HG02798 (cell line): ENCODE measurements around the gene ADAMTS4.

Source experiments
- ATAC-seq: cut with Tn5 transposase; IDR thresholded peaks from one replicate; pipeline ENCODE4 v1.9.1; 2021; ENCODE audit warnings: mild to moderate bottlenecking; ENCODE audit not compliant: unreplicated experiment, poor library complexity

ADAMTS4 gene

DNA sequence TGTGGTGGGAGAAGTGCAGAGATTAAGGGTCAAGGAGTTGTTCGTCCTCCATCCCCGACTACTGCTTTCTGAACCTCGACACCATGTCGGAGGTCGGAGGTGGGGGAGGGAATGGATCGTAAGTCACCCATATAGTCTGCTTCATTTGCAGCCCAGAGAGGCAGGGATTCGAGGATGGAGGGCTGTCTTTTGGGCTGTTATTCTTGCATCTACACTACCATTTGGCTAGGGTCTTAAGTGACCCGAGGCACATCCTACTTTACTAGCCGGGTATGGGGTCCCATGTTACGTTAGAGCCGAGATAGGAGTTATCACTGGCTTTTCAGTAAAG lies 39.0 kb downstream of the ADAMTS4 start:
- no peak for ATAC-seq

DNA sequence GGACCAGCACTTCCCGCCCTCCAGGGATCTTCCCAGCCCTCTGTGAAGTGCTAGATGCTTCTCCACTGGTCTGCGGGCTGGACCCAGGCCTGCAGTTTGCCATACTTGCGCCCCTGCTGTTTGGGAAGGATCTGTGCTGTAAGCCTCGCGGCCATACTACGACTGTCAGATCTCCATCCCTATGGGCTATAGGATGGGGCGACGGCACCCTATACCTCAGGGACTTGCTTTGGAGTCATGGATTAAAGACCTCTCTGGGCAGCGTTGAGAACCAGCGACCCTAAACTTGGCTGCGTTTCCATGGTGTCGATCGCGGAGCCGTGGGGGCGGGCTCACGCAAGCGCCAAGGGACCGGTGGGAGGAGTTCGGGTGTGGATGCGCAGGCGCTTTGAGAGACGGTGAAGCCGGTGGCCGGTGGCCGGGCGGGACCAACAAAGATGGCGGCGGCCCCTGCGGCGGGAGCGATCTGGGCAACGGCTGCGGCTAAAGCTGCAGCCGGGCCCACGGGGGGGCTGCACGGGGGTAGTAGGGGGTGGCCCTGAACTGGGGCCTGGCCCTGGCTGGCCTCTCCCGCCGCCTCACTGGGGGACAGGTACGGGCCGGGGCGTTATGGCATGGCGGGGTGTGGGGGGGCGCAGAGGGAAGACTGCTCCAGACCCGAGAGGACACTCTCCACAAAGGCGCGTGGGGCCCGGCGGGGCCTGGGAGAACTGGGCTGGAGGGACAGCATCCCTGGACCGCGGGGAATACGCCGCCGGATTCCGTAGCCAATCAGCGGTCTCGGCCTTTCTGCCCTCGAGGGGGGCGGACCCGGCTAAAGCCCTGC lies 39.6 kb downstream of the ADAMTS4 start, which contains the start of gene USP21:
Gene USP21, plus strand, starts transcription at position 414 of the 826 bp plus-strand sequence. CDS start 1,141 bp downstream, outside the sequence.
- ATAC-seq, result peak; percentile 93

DNA sequence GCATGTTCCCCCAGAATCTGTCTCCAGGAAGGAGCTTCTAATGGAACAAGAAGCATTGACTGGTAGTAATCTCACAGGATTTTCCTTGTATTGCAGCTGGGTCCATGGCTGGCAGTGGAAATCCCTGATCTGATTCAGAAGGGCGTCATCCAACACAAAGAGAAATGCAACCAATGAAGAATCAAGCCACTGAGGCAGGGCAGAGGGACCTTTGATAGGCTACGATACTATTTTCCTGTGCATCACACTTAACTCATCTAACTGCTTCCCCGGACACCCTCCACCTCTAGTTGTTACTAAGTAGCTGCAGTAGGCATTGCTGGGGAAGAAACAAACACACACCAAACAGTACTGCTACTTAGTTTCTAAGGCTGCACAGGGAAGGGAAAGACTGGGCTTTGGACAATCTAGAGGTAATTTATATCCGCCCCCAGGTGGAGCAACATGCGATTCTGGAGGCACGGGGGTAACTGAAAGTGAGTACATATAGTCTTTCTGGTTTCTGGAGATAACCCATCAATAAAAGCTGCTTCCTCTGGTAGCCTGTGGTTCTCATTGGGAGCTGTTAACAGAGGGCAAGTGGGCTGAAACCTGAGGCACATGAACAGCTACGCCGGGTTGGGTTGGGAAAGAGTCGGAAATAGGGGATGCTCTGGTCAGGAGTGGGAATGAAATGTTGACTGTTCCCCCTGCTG lies 40.4 kb downstream of the ADAMTS4 start:
- ATAC-seq, result no peak

DNA sequence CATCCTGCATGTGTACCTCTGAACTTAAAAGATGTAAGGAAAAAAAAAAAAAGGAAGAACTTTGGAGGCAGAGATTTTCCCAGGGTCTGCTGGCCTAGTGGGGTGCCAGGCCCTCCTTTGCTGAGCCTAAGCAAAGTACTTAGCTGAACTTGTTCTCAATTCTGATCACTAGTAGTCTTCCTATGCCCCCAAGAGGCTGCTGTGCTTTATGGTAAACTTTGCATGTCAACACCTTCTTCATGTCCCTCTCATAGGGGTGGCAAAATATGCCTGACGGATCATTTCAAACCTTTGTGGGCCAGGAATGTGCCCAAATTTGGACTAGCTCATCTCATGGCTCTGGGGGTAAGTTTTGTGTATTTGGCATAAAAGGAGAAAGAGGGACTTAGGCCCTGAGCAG lies 41.0 kb downstream of the ADAMTS4 start:
- ATAC-seq, result no peak

DNA sequence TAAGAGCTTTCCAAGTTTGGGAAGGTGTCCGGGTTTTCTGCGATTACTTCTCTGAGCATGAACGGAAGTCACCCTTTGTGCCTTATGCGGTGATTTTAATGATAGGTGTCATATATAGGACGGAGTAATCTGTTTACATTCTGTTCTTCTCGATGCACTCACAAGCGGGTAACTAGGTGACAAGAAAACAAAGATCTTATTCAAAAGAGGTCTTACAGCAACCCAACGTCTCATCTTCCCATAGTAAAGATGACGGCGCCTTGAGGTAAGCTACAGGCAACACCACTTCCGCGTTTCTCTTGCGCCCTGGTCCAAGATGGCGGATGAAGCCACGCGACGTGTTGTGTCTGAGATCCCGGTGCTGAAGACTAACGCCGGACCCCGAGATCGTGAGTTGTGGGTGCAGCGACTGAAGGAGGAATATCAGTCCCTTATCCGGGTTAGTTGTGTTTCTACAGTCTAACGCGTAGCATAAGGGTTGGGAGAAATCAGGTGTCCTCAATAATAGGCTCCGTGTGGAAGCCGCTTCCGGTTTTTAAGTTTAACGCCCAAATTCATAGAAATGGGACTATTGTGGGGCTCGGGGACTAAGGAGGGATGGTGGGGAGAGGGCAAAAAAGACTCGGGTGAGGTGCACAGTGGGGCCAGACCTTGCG lies 45.0 kb downstream of the ADAMTS4 start, which contains the start of gene UFC1:
Gene UFC1, plus strand, starts transcription at position 297 of the 656 bp plus-strand sequence. Its CDS starts 20 bp downstream, at position 317.
- peak; percentile 96 for ATAC-seq

DNA sequence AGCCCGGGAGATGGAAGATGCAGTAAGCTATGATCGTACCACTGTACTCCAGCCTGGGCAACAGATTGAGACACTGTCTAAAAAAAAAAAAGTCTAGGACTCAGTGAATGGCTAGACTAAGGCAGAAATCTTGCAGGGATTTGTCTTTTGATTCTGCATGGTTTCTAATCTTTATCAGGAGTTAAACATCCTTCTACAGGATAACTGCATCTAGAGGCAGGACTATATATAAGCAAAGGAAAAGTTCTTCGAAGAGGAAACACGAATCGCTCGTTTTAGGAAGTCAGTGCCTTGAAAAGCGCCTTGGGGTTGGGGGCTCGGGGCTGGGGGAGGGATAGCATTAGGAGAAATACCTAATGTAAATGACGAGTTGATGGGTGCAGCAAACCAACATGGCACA lies 45.7 kb downstream of the ADAMTS4 start:
- ATAC-seq, result no peak

DNA sequence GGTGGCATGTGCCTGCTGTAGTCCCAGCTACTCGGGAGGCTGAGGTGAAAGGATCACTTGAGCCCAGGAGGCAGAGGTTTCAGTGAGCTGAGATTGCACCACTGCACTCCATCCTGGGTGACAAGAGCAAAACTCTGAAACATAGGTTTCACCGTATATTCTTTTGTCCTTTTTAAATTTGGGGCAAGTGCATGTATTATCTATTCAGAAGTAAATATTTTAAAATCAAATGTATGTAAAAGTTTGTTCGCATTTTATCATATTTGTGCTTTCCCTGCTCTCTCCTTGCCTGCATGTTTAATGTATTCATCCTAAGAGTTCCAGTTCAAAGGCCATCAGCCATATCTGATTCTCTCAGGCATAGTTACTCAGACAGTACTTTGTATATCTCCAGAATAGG lies 53.0 kb downstream of the ADAMTS4 start:
- no peak for ATAC-seq

DNA sequence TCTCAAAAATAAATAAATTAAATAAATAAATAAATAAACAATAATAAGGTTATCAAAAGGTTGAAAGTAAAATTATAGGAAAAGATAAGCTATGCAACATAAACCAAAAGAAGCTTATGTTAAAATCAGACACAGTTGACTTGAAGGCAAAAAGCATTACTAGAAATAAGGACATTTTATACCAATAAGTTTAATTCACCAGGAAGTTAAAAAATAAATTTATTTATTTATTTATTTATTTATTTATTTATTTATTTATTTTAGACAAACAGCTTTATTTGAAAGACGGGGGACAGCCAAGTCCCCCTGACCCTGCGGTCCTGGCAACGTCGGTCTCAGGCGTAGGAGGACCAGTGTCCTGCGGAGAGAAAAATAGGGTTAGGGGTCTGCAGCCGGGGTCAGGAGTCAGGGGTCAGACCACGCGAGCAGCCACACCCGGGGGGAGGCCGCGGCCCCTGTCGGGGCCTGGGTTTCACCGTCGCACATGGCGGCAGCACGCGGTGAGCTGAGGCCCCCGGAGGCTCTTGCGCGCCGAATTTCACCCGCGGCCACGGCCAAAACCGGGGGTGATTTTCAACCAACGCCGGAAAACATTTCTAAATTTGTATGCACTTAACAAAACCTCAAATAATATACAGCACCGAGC lies 58.0 kb downstream of the ADAMTS4 start:
- ATAC-seq, result no peak

DNA sequence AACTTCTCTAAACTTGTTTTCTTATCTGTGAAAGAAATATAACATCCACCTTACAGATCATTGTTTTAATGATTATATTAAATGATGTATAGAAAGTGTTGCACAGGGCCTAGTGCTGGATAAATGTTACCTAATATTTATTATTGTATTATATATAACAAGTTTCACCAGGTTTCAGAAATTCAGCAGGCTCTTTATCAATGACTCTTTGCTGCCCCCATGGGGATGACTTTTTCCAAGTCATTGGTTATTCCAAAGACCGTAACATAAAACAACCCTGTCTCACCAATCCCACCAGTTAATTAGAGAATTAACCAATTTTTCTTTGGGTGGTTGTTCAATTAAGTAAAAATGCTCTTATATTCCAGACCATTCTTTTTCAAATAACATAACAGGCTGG lies 59.1 kb downstream of the ADAMTS4 start:
- no peak for ATAC-seq

DNA sequence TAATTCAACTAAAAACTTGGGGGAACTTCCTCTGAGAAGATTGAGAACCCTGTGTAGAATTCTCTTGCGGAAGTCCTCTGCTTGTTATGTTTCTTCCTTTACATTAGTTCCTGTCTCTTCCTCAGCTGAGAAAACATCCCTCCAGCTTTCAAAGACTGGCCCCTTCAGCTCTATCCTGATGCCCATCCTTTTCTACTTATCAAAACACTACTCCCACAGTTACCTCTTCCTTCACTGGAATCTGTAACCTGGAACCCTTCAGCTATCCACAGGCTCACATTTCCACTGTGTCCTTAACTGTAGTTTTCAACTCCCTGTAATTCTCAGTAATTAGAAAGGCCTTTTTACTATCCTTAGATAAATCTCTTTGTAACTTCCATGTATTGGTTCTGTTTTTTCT lies 60.4 kb downstream of the ADAMTS4 start:
- ATAC-seq, result no peak

DNA sequence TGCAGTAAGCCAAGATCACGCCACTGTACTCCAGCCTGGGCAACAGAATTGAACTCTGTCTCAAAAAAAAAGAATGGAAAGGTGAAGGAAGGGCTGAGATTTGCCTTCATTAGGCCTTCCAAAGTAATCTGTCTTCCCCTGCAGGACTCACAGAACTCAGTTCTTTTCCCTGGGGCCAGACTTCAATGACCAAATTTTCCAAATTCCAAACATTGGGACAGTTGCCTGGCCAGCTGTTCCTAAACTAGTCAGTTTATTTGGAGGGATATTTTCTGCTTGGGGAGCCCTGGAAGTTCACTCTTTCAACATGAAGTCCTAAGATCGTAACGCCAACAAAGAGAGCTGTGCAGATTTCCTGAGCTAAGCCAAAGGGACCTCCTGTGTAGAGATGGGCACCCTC lies 61.0 kb downstream of the ADAMTS4 start:
- no peak for ATAC-seq
